H1 (cell line): ENCODE data around the gene HEXIM1. TPM values are rescaled to one million over a fixed set of nuclear protein-coding genes. Genes with fewer than 3 reads are reported as not detected.

Source experiments
- BACH1 ChIP-seq: IDR thresholded peaks from 2 replicates; pipeline ENCODE4 v1.6.1; 2012; ENCODE audit warnings: low read length, improper control_type of control experiment
- BCL11A ChIP-seq, 2 experiments: IDR thresholded peaks; one replicate each; pipeline ENCODE4 v1.6.1; 2011; ENCODE audit warnings: low read depth in 2 of 2, low read length in 2 of 2, mild to moderate bottlenecking in 2 of 2
- CBX8 ChIP-seq: fragments of 300-800, 300-1000 bp; sonication (generic); IDR thresholded peaks from 2 replicates; pipeline ENCODE4 v1.7.1; 2016; ENCODE audit warnings: low read depth, low read length, borderline replicate concordance
- CTBP2 ChIP-seq: IDR thresholded peaks from 2 replicates; pipeline ENCODE4 v1.7.0; 2011; ENCODE audit warnings: borderline replicate concordance, mild to moderate bottlenecking, moderate library complexity, mixed read lengths, low read length; ENCODE audit not compliant: insufficient read depth, insufficient read length
- E2F6 ChIP-seq: IDR thresholded peaks from 2 replicates; pipeline ENCODE4 v1.6.1; 2012; ENCODE audit warnings: inconsistent platforms
- EGR1 ChIP-seq: IDR thresholded peaks from 2 replicates; pipeline ENCODE4 v1.6.1; 2011; ENCODE audit warnings: low read depth, low read length, borderline replicate concordance
- KDM4A ChIP-seq: IDR thresholded peaks from one replicate; pipeline ENCODE4 v1.7.1; 2012; ENCODE audit warnings: low read depth, mild to moderate bottlenecking, moderate library complexity, low read length, inconsistent platforms; ENCODE audit not compliant: severe bottlenecking
- POLR2A ChIP-seq, 2 experiments: IDR thresholded peaks; 1 replicate in 1 of 2; 2 replicates in 1 of 2; pipeline ENCODE4 v1.6.1; 2011; ENCODE audit warnings: low read depth in 2 of 2, low read length in 2 of 2, mild to moderate bottlenecking in 2 of 2; ENCODE audit errors: control extremely low read depth in 1 of 2
- RFX5 ChIP-seq: IDR thresholded peaks from 2 replicates; pipeline ENCODE4 v1.6.1; 2011; ENCODE audit warnings: low read depth, low read length, improper control_type of control experiment, borderline replicate concordance
- RNF2 ChIP-seq: fragments of 200-900, 300-1000 bp; sonication (generic); IDR thresholded peaks from 2 replicates; pipeline ENCODE4 v1.7.1; 2016; ENCODE audit warnings: borderline replicate concordance, low read depth, mild to moderate bottlenecking, antibody characterized with exemption, low read length; ENCODE audit not compliant: poor library complexity, severe bottlenecking; ENCODE audit errors: missing control alignments
- polyA plus RNA-seq, 7 experiments: library from polyadenylated mRNA; depleted of rRNA in 3 of 7; stranded (reverse) in 5 of 7; unstranded in 2 of 7; fragments of >200 nt in 5 of 7; fragments of 200-250 nt in 2 of 7; gene quantifications; 1 replicate in 5 of 7; 2 replicates in 1 of 7; 4 replicates in 1 of 7; pipeline versions ENCODE4 v1.2.1 to v1.2.3, GENCODE V29; 2011 to 2013; ENCODE audit warnings: missing spikeins in 2 of 7, mixed read lengths in 2 of 7
- total RNA-seq: library from RNA; stranded (reverse); fragmentation: NEBNext Ultra II Directional; extraction: Animal tissue kit (Norgen Biotek cat#: 25700); gene quantifications from 2 replicates; pipeline ENCODE4 v1.2.1, GENCODE V29; 2021
- TF ChIP-seq, protein P1 (sequence below): fragments of 300-600 bp; sonication (generic); IDR thresholded peaks from 2 replicates; pipeline ENCODE4 v1.7.1; 2012; ENCODE audit warnings: low read length, moderate library complexity, mild to moderate bottlenecking, inconsistent platforms; ENCODE audit not compliant: insufficient replicate concordance

Gene HEXIM1
- total and polyA plus RNA-seq, 2 of the 8 experiments (the other 6 are each of a cell fraction or from before 2014, with no cell fraction given), result 9.1 to 38.3 TPM

DNA sequence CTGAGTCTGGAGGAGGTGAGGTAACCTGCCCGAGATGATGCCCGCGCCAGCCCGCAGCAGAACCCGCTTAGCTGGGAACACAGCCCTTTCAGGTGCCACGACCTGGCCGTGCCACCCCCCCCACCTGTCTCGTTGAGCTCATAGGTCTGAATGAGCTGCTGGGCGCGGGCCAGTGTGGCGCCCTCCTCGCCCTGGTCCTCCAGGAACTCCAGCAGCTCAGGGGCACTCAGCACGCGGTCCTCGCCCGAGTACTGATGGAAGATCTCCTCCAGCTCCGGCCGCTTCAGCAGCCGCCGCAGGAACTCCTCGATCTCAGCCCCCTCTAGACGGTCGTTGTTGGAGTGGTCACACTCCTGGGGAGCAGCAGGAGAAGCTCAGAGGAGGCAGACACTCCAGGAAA, 29.6 kb upstream of the HEXIM1 start (continued):
- TF ChIP-seq, protein P1, sequence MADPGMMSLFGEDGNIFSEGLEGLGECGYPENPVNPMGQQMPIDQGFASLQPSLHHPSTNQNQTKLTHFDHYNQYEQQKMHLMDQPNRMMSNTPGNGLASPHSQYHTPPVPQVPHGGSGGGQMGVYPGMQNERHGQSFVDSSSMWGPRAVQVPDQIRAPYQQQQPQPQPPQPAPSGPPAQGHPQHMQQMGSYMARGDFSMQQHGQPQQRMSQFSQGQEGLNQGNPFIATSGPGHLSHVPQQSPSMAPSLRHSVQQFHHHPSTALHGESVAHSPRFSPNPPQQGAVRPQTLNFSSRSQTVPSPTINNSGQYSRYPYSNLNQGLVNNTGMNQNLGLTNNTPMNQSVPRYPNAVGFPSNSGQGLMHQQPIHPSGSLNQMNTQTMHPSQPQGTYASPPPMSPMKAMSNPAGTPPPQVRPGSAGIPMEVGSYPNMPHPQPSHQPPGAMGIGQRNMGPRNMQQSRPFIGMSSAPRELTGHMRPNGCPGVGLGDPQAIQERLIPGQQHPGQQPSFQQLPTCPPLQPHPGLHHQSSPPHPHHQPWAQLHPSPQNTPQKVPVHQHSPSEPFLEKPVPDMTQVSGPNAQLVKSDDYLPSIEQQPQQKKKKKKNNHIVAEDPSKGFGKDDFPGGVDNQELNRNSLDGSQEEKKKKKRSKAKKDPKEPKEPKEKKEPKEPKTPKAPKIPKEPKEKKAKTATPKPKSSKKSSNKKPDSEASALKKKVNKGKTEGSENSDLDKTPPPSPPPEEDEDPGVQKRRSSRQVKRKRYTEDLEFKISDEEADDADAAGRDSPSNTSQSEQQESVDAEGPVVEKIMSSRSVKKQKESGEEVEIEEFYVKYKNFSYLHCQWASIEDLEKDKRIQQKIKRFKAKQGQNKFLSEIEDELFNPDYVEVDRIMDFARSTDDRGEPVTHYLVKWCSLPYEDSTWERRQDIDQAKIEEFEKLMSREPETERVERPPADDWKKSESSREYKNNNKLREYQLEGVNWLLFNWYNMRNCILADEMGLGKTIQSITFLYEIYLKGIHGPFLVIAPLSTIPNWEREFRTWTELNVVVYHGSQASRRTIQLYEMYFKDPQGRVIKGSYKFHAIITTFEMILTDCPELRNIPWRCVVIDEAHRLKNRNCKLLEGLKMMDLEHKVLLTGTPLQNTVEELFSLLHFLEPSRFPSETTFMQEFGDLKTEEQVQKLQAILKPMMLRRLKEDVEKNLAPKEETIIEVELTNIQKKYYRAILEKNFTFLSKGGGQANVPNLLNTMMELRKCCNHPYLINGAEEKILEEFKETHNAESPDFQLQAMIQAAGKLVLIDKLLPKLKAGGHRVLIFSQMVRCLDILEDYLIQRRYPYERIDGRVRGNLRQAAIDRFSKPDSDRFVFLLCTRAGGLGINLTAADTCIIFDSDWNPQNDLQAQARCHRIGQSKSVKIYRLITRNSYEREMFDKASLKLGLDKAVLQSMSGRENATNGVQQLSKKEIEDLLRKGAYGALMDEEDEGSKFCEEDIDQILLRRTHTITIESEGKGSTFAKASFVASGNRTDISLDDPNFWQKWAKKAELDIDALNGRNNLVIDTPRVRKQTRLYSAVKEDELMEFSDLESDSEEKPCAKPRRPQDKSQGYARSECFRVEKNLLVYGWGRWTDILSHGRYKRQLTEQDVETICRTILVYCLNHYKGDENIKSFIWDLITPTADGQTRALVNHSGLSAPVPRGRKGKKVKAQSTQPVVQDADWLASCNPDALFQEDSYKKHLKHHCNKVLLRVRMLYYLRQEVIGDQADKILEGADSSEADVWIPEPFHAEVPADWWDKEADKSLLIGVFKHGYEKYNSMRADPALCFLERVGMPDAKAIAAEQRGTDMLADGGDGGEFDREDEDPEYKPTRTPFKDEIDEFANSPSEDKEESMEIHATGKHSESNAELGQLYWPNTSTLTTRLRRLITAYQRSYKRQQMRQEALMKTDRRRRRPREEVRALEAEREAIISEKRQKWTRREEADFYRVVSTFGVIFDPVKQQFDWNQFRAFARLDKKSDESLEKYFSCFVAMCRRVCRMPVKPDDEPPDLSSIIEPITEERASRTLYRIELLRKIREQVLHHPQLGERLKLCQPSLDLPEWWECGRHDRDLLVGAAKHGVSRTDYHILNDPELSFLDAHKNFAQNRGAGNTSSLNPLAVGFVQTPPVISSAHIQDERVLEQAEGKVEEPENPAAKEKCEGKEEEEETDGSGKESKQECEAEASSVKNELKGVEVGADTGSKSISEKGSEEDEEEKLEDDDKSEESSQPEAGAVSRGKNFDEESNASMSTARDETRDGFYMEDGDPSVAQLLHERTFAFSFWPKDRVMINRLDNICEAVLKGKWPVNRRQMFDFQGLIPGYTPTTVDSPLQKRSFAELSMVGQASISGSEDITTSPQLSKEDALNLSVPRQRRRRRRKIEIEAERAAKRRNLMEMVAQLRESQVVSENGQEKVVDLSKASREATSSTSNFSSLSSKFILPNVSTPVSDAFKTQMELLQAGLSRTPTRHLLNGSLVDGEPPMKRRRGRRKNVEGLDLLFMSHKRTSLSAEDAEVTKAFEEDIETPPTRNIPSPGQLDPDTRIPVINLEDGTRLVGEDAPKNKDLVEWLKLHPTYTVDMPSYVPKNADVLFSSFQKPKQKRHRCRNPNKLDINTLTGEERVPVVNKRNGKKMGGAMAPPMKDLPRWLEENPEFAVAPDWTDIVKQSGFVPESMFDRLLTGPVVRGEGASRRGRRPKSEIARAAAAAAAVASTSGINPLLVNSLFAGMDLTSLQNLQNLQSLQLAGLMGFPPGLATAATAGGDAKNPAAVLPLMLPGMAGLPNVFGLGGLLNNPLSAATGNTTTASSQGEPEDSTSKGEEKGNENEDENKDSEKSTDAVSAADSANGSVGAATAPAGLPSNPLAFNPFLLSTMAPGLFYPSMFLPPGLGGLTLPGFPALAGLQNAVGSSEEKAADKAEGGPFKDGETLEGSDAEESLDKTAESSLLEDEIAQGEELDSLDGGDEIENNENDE, result no peak
- TF ChIP-seq CTBP2 (no peak), EGR1 (no peak), CBX8 (no peak), BCL11A (IDR thresholded peaks at IDR 0.05; ENCODE audit: low read depth in 2 of 2, low read length in 2 of 2) (no peak), KDM4A (no peak), RNF2 (no peak), E2F6 (no peak), RFX5 (no peak), POLR2A (IDR thresholded peaks at IDR 0.05; ENCODE audit: control extremely low read depth in 1 of 2, low read depth in 2 of 2, low read length in 2 of 2) (no peak), BACH1 (no peak)
